CD4-positive, alpha-beta memory T cell (primary cell): ENCODE measurements around the gene MBD1. TPM values are rescaled to one million over a fixed set of nuclear protein-coding genes. Genes with fewer than 3 reads are reported as not detected.

Experiments used
- CTCF ChIA-PET: fragments of 350-600 bp; sonication (Branson Sonifier 250); formaldehyde crosslinking; loops from one replicate; lab custom pipeline; 2021; ENCODE audit warnings: inconsistent platforms; ENCODE audit not compliant: partially characterized antibody; lab: Charles Lee
- POLR2A ChIA-PET: fragments of 350-600 bp; sonication (Branson Sonifier 250); formaldehyde crosslinking; loops from one replicate; lab custom pipeline; 2021; ENCODE audit not compliant: partially characterized antibody; lab: Charles Lee
- DNase-seq, 5 donors: peaks; one replicate each; pipeline versions ENCODE4 v3.0.0 to v3.0.0-alpha.2; 2020 to 2022; ENCODE audit warnings: mixed read lengths in 1 of 5
- H3K27ac ChIP-seq: one replicate; pipeline ENCODE4 v1.7.0; 2013; ENCODE audit warnings: low read depth, low read length
- H3K27me3 ChIP-seq: 2 replicates; pipeline ENCODE4 v1.7.0; 2013; ENCODE audit warnings: mild to moderate bottlenecking, low read length, moderate library complexity; ENCODE audit not compliant: insufficient read depth
- H3K36me3 ChIP-seq: 2 replicates; pipeline ENCODE4 v1.7.0; 2013; ENCODE audit warnings: mild to moderate bottlenecking, low read length, moderate library complexity; ENCODE audit not compliant: insufficient read depth
- H3K4me1 ChIP-seq: 2 replicates; pipeline ENCODE4 v1.7.0; 2013; ENCODE audit warnings: mild to moderate bottlenecking, low read length, moderate library complexity; ENCODE audit not compliant: insufficient read depth
- H3K4me3 ChIP-seq, 2 donors: one replicate each; pipeline ENCODE4 v1.7.0; 2013; ENCODE audit warnings: low read length in 2 of 2, mild to moderate bottlenecking in 1 of 2
- H3K9me3 ChIP-seq, 2 donors: one replicate each; pipeline ENCODE4 v1.7.0; 2013; ENCODE audit warnings: low read length in 2 of 2, control low read depth in 1 of 2; ENCODE audit not compliant: control insufficient read depth in 1 of 2
- H3K27ac Mint-ChIP-seq, 7 donors: one replicate each; pipeline ENCODE4 v1.8.0; 2020 to 2021; ENCODE audit warnings: mixed read lengths in 7 of 7, mild to moderate bottlenecking in 6 of 7, inconsistent platforms in 3 of 7, moderate library complexity in 3 of 7
- H3K27me3 Mint-ChIP-seq, 2 donors: one replicate each; pipeline ENCODE4 v1.8.0; 2020 to 2021; ENCODE audit warnings: mixed read lengths in 2 of 2
- H3K36me3 Mint-ChIP-seq, 2 donors: one replicate each; pipeline ENCODE4 v1.8.0; 2020 to 2021; ENCODE audit warnings: mixed read lengths in 2 of 2, inconsistent platforms in 1 of 2, mild to moderate bottlenecking in 1 of 2
- H3K4me1 Mint-ChIP-seq, 4 donors: one replicate each; pipeline ENCODE4 v1.8.0; 2020 to 2021; ENCODE audit warnings: mixed read lengths in 4 of 4, mild to moderate bottlenecking in 1 of 4
- H3K4me3 Mint-ChIP-seq, 8 donors: one replicate each; pipeline ENCODE4 v1.8.0; 2020 to 2021; ENCODE audit warnings: mixed read lengths in 8 of 8, mild to moderate bottlenecking in 7 of 8, moderate library complexity in 6 of 8, inconsistent platforms in 3 of 8
- H3K9me3 Mint-ChIP-seq, 8 donors: one replicate each; pipeline ENCODE4 v1.8.0; 2020 to 2021; ENCODE audit warnings: mixed read lengths in 8 of 8, mild to moderate bottlenecking in 5 of 8, inconsistent platforms in 3 of 8, moderate library complexity in 1 of 8
- intact Hi-C: fragments of 100-400 bp; cut with micrococcal nuclease; formaldehyde crosslinking; loops from one replicate; pipeline ENCODE4 v1.15.1; 2023
- polyA plus RNA-seq, 2 donors: library from polyadenylated mRNA; unstranded; fragments of 300-500 nt; fragmentation: Illumina TruSeq; gene quantifications; one replicate each; pipeline ENCODE4 v1.2.3, GENCODE V29; 2021
- total RNA-seq, 2 experiments: library from RNA; stranded (reverse); gene quantifications; one replicate each; pipeline ENCODE4 v1.2.3, GENCODE V29; 2021

The MBD1 gene
- total RNA-seq (100 to 1,000 TPM; 135 to 144 TPM), polyA plus RNA-seq (10 to 100 TPM; 24.5 to 39.2 TPM)

DNA sequence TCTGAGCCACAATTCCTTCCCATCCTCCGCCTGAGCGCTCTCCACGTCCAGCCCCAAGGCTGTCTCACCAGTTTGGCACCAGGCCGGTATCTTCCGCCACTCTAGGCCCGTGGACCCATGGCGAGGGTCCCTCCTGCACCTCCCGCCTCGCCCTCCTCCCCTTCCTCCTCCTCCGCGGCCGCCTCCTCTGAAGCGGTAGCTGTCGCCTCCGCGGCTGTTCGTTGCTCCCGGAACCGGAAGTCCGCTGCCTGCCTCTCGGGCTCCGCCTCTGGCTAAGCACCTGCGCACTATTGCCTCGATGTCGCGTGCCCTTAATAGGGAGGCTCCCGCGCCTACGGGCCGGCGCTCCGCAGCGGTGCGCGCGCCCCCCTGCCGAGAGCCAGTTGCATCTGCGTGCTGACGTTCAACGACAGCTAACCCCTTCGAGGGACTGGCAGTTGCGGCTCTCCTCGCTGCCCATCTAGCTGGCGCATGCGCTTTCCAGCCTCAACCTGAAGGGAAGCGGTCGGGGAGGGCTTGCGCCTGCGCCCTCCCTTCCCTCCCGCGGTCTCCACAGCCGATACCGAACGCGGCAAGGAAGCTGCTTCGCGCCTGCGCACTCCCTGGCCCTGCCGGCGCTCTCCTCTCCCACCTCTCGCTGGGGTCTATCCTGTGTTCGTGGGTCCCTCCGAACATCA is at the start of gene MBD1:
MBD1 (minus strand) TSS at position 229 of the 677 bp plus-strand sequence. CDS start 1,531 bp downstream, outside the sequence.
- intact Hi-C loops, result loop anchor here (1.0 to 10.0 kb wide), 7 partner anchors 15 to 1337 kb away; partner anchors contain the start of genes CFAP53, ME2, RPL17 and SKA1
- no peaks in the 10 kb centered on the region for H3K27me3 ChIP-seq
- ChIA-PET CTCF (interaction anchor here (0.6 to 2.3 kb wide), 8 partner anchors 9 to 76 kb away, joined by 3 to 19 read pairs (median 6); partner anchors contain the start of gene CFAP53), POLR2A (interaction anchor here (0.7 to 3.7 kb wide), 13 partner anchors 8 to 1342 kb away, joined by 3 to 68 read pairs (median 4); partner anchors contain the start of genes C18orf32, CFAP53, SKA1 and SMAD4)
- Mint-ChIP-seq H3K27me3 (no peaks in the 10 kb centered on the region), H3K4me3 (peak within 1 kb of the TSS; percentile 96 to 99 (median 98)), H3K4me1 (peaks cover 31 to 59% (median 47%) of the 10 kb centered on the region in 4 donors), H3K9me3 (peaks cover 0 to 2% (median 0%) of the 10 kb centered on the region in 8 donors), H3K36me3 (peaks cover 37 to 73% of the 10 kb centered on the region in 2 donors), H3K27ac (peak within 1 kb of the TSS; percentile 88 to 99 (median 98))
- peak within 1 kb of the TSS; percentile 45 to 97 for H3K4me3 ChIP-seq
- H3K4me1 ChIP-seq, result peaks cover 36% of the 10 kb centered on the region
- peak; percentile 97 to 99 (median 98) for DNase-seq
- H3K36me3 ChIP-seq, result peaks cover 33% of the 10 kb centered on the region
- H3K27ac ChIP-seq, result peak within 1 kb of the TSS; percentile 95
- no peaks in the 10 kb centered on the region for H3K9me3 ChIP-seq

DNA sequence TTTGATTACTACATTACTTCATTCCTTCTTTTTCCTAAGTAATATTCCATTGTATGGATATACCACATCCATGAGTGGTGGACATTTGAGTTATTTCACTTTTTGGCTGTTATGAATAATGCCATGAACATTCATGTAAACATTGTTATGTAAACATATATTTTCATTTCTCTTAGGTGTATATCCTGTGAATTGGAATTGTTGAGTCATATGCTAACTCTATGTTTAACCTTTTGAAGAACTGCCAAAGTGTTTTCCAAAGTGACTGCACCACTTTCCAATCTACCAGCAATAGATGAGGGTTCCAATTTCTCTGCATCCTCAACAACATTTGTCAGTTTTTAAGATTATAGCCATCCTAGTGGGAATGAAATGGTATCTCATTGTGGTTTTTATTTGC is 48.9 kb upstream of the MBD1 start:
- ChIA-PET CTCF (no interaction called here), POLR2A (no interaction called here)
- no peaks in the 10 kb centered on the region for H3K4me1 Mint-ChIP-seq
- Histone ChIP-seq H3K4me3 (no peak overlapping the region), H3K27ac (no peak overlapping the region), H3K36me3 (no peaks in the 10 kb centered on the region), H3K27me3 (no peaks in the 10 kb centered on the region), H3K4me1 (no peaks in the 10 kb centered on the region), H3K9me3 (no peaks in the 10 kb centered on the region)
- H3K27ac Mint-ChIP-seq, result no peak overlapping the region
- intact Hi-C loops, result no loop called here
- H3K27me3 Mint-ChIP-seq, result peaks cover 12 to 19% of the 10 kb centered on the region in 2 donors
- H3K4me3 Mint-ChIP-seq, result no peak overlapping the region
- no peak for DNase-seq
- no peaks in the 10 kb centered on the region for H3K36me3 Mint-ChIP-seq
- peaks cover 0 to 10% (median 3%) of the 10 kb centered on the region in 8 donors for H3K9me3 Mint-ChIP-seq

DNA sequence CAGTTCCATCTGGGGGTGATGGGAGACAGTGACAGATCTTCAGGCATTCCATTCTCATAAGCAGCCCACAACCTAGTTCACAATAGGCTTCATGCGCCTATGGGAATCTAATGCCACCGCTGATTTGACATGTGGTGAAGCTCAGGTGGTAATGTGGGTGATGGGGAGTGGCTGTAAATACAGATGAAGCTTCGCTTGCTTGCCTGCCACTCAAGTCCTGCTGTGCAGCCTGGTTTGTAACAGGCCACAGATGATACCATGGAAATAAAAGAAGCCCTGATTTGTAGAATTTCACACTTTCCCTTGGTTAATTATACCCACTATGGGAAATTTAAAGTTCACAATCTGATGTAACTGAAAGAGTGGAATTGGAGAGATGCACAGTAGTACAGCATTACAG is 46.7 kb upstream of the MBD1 start:
- Mint-ChIP-seq H3K27ac (no peak overlapping the region), H3K4me3 (no peak overlapping the region), H3K9me3 (peaks cover 0 to 10% (median 3%) of the 10 kb centered on the region in 8 donors), H3K36me3 (no peaks in the 10 kb centered on the region), H3K27me3 (peaks cover 12 to 19% of the 10 kb centered on the region in 2 donors), H3K4me1 (no peaks in the 10 kb centered on the region)
- no peak for DNase-seq
- intact Hi-C loops, result no loop called here
- CTCF ChIA-PET, result interaction anchor here (1.1 kb wide), 1 partner anchor 30 kb away, joined by 4 read pairs; no protein-coding TSS in a partner anchor
- H3K4me3 ChIP-seq, result no peak overlapping the region
- no peaks in the 10 kb centered on the region for H3K4me1 ChIP-seq
- no peaks in the 10 kb centered on the region for H3K36me3 ChIP-seq
- H3K27ac ChIP-seq, result no peak overlapping the region
- no peaks in the 10 kb centered on the region for H3K9me3 ChIP-seq
- no peaks in the 10 kb centered on the region for H3K27me3 ChIP-seq
- POLR2A ChIA-PET, result no interaction called here

DNA sequence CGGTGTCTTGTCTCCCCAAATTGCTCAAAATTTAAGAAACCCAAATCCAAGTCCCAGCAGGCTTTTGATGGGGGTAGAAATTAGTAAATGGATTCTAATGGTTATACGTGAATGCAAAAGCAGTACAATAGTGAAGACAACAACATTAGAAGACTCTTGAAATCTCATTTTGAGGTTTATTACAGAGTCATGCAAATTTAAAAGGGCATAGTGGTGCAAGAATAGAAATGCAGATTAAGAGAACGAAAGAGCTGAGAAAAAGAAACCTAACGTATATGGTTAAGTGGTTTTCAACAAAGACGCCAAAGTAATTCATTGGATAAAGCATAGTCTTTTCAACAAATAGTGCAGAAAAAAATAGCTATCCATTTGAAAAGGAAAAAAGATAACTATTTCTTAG is 39.4 kb upstream of the MBD1 start:
- CTCF ChIA-PET, result interaction anchor here (0.6 kb wide), 1 partner anchor 1478 kb away, joined by 3 read pairs; no protein-coding TSS in a partner anchor
- peak overlapping the region in 6 of 8 donors; percentile 1 to 49 (median 22) for H3K4me3 Mint-ChIP-seq
- POLR2A ChIA-PET, result no interaction called here

GRCh38 chr18:50315100-50315871 is 34.0 kb upstream of the MBD1 start:
- no peaks in the 10 kb centered on the region for H3K4me1 ChIP-seq
- H3K27ac Mint-ChIP-seq, result no peak overlapping the region
- H3K4me3 ChIP-seq, result no peak overlapping the region

More for the DNA sequence above, 39.4 kb upstream of the MBD1 start:
- no peaks in the 10 kb centered on the region for H3K9me3 Mint-ChIP-seq
- no peaks in the 10 kb centered on the region for H3K36me3 ChIP-seq
- peaks cover 0 to 9% (median 7%) of the 10 kb centered on the region in 4 donors for H3K4me1 Mint-ChIP-seq
- H3K4me1 ChIP-seq, result no peaks in the 10 kb centered on the region
- intact Hi-C loops, result no loop called here
- H3K4me3 ChIP-seq, result no peak overlapping the region
- no peak overlapping the region for H3K27ac ChIP-seq
- no peak overlapping the region for H3K27ac Mint-ChIP-seq
- H3K36me3 Mint-ChIP-seq, result no peaks in the 10 kb centered on the region
- DNase-seq, result no peak
- H3K27me3 Mint-ChIP-seq, result peaks cover 4 to 14% of the 10 kb centered on the region in 2 donors
- H3K9me3 ChIP-seq, result no peaks in the 10 kb centered on the region
- H3K27me3 ChIP-seq, result no peaks in the 10 kb centered on the region

GRCh38 chr18:50313873-50314460 is 32.6 kb upstream of the MBD1 start:
- Histone ChIP-seq H3K4me1 (no peaks in the 10 kb centered on the region), H3K27ac (no peak overlapping the region), H3K27me3 (no peaks in the 10 kb centered on the region), H3K36me3 (no peaks in the 10 kb centered on the region), H3K9me3 (no peaks in the 10 kb centered on the region), H3K4me3 (no peak overlapping the region)
- H3K9me3 Mint-ChIP-seq, result no peaks in the 10 kb centered on the region
- no peak overlapping the region for H3K27ac Mint-ChIP-seq
- no peaks in the 10 kb centered on the region for H3K36me3 Mint-ChIP-seq
- H3K4me3 Mint-ChIP-seq, result no peak overlapping the region
- DNase-seq, result no peak
- H3K27me3 Mint-ChIP-seq, result peaks cover 12 to 28% of the 10 kb centered on the region in 2 donors
- H3K4me1 Mint-ChIP-seq, result no peaks in the 10 kb centered on the region
- CTCF ChIA-PET, result no interaction called here
- POLR2A ChIA-PET, result no interaction called here
- intact Hi-C loops, result no loop called here

More at GRCh38 chr18:50315100-50315871, 34.0 kb upstream of the MBD1 start:
- Histone ChIP-seq H3K27me3 (no peaks in the 10 kb centered on the region), H3K27ac (no peak overlapping the region), H3K9me3 (no peaks in the 10 kb centered on the region), H3K36me3 (no peaks in the 10 kb centered on the region)
- no peak for DNase-seq
- no peak overlapping the region for H3K4me3 Mint-ChIP-seq
- no peaks in the 10 kb centered on the region for H3K36me3 Mint-ChIP-seq
- intact Hi-C loops, result no loop called here
- peaks cover 12 to 25% of the 10 kb centered on the region in 2 donors for H3K27me3 Mint-ChIP-seq
- H3K9me3 Mint-ChIP-seq, result no peaks in the 10 kb centered on the region
- ChIA-PET POLR2A (no interaction called here), CTCF (no interaction called here)
- peaks cover 0 to 3% (median 0%) of the 10 kb centered on the region in 4 donors for H3K4me1 Mint-ChIP-seq
